Pancreas (tissue), 10 donors: ENCODE results near the gene ITIH1. TPM values are rescaled to one million over a fixed set of nuclear protein-coding genes. Genes with fewer than 3 reads are reported as not detected.

Experiments
- ATAC-seq, 4 donors: fragments of 200-7000 bp; cut with Tn5 transposase; one replicate each; pipeline versions ENCODE4 v1.8.0 to v1.9.1; 2020; ENCODE audit warnings: mild to moderate bottlenecking in 4 of 4, moderate library complexity in 4 of 4
- DNase-seq, 6 donors: peaks; one replicate each; pipeline ENCODE4 v3.0.0-alpha.2; 2020
- FAIRE-seq: peaks from 2 replicates; lab custom pipeline; 2012; peaks lifted over from hg19 to GRCh38; lab: Jason Lieb, UNC
- H3K27ac ChIP-seq, 4 donors: fragments of 200-600 bp; sonication (generic); 1 replicate in 3 of 4; 2 replicates in 1 of 4; pipeline versions ENCODE4 v1.5.0 to v1.8.0; 2020
- H3K27me3 ChIP-seq, 4 donors: fragments of 200-600 bp; one replicate each; pipeline ENCODE4 v1.8.0; 2021
- H3K36me3 ChIP-seq, 3 donors: fragments of 200-600 bp; sonication (generic) in 1 of 3; one replicate each; pipeline versions ENCODE4 v1.5.0 to v1.8.0; 2020 to 2021
- H3K4me1 ChIP-seq, 3 donors: fragments of 200-600 bp; one replicate each; pipeline ENCODE4 v1.8.0; 2021
- H3K4me3 ChIP-seq, 4 donors: fragments of 200-600 bp; sonication (generic) in 2 of 4; one replicate each; pipeline versions ENCODE4 v1.5.0 to v1.8.0; 2020 to 2021
- H3K9me3 ChIP-seq, 4 donors: fragments of 200-600 bp; one replicate each; pipeline ENCODE4 v1.8.0; 2021
- CTCF ChIP-seq, 4 donors: fragments of 200-600 bp; sonication (generic) in 3 of 4; IDR thresholded peaks; one replicate each; pipeline versions ENCODE4 v1.5.0 to v1.8.0; 2021; ENCODE audit warnings: antibody characterized with exemption in 4 of 4
- WGBS, 2 donors: extraction: QIAGEN DNeasy Blood & Tissue Kit; methylation state at CpG; one replicate each; pipeline ENCODE4 v1.1.7; 2013; 5-methylcytosine and 5-hydroxymethylcytosine counted together
- intact Hi-C, 3 donors: fragments of 100-400 bp; cut with DNase I; formaldehyde crosslinking; loops; one replicate each; pipeline versions ENCODE4 v1.11.1 to v1.14.2; 2022
- polyA plus RNA-seq, 2 donors: library from polyadenylated mRNA; stranded (reverse); fragments of 200-250 nt; gene quantifications; one replicate each; pipeline ENCODE4 v1.2.3, GENCODE V29; 2013
- total RNA-seq, 6 donors: library from RNA; stranded (reverse); fragmentation: NEBNext Ultra II Directional in 4 of 6; extraction: Animal tissue kit (Norgen Biotek cat#: 25700) in 4 of 6; gene quantifications; one replicate each; pipeline versions ENCODE4 v1.2.1 to v1.2.4, GENCODE V29; 2021 to 2023
- donor health status: healthy with polysubstance abuse.
- donor health status: DM: no; HTN: no; CAD: no; lungs with moderate emphysema.
- donor health status: DM: no; HTN: no; CAD: no.
- donor health status: control.
- donor health status: control.
- donor health status: Bipolar disorder and iron deficiency.
- donor health status: DM: yes; HTN: yes; CAD: no.
- donor health status: DM: no; HTN: no; CAD: no.
- donor health status: DM: no; HTN: no; CAD: no.
- donor health status: DM: yes; HTN: yes; CAD: no.

ITIH1 gene
- total and polyA plus RNA-seq, 8 donors: 0.32 to 1.9 (median 0.51) TPM; not detected in 1

DNA sequence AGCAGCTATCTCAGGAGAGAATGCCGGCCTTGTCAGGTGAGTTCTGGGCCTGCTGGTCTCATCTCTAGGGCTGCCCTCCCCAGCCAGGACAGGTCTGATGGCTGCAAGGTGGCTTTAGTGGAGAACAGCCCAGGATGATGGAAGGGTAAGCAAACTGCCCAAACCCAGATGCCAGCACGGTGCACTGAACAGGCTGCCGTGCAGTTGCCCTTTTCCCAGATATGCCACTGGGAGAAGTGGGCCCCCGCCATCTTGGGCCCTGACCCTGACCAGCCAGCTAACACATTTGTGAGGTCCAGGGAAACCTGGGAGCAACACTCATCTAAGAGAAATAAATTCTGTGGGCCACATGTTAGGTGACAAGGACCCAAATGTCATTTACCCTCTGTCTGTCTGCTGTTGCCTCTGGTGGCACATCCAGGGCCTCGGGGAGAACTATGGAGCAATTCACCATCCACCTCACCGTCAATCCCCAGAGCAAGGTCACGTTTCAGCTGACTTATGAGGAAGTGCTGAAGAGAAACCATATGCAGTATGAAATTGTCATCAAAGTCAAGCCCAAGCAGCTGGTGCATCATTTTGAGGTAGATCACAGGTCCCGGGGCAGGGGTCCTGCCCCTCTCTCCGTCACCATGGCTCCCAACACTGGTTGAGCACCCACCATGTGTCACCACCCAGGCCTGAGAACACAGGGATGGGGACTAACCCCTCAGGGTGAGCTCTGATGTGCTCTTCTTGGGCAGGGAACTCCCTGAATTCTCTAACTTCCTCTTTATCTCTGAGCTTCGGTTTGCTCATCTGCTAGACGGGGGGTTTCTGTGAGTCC lies 1.8 kb downstream of the ITIH1 start:
- Histone ChIP-seq H3K4me3 (no peak overlapping the region), H3K4me1 (no peaks in the 10 kb centered on the region), H3K27me3 (no peaks in the 10 kb centered on the region), H3K27ac (no peak overlapping the region), H3K36me3 (no peaks in the 10 kb centered on the region), H3K9me3 (no peaks in the 10 kb centered on the region)
- no peak for ATAC-seq
- intact Hi-C loops: no loop called here
- TF ChIP-seq CTCF (IDR thresholded peaks at IDR 0.05): no peak
- WGBS, 2 donors: 73 to 82% methylated on average over 11 of the region's 11 CpGs
- FAIRE-seq: no peak
- peak in 2 of 6 donors; percentile 3 to 31 for DNase-seq

DNA sequence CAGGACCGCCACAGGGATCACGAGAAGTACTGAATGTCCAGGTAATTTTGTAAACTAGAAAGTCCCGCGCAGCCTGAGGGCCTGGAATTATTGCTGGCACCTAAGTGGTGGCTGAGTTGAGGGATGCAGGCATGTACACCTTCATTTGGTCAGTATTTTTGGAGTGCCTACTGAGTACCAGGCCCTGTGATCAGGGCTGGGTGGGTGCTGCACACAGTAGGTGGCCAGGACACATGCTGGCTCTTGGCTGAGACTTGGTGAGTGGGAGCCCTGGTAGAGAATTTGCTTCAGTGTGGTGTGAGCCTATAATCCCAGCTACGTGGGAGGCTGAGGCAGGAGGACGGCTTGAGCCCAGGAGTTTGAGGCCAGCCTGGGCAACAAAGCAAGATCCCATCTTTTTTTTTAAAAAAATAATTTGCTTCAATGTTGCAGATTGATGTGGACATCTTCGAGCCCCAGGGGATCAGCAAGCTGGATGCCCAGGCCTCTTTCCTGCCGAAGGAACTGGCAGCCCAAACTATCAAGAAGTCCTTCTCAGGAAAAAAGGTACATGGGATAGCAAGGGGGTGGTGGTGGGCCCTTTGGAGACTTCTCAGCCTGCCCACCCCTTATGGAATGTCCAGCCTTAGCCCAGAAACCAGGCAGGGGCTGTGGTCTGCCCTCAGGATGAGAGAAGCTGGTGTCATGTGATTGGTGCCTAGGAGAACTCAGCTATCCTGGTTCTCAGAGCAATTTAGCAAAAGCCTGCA lies 2.6 kb downstream of the ITIH1 start:
- no peak for FAIRE-seq
- ATAC-seq: no peak
- no peaks in the 10 kb centered on the region for H3K36me3 ChIP-seq
- intact Hi-C loops: no loop called here
- WGBS, 2 donors: 76 to 88% methylated on average over 8 of the region's 8 CpGs
- H3K27ac ChIP-seq: no peak overlapping the region
- no peaks in the 10 kb centered on the region for H3K27me3 ChIP-seq
- H3K4me3 ChIP-seq: no peak overlapping the region
- H3K9me3 ChIP-seq: no peaks in the 10 kb centered on the region
- peak in 2 of 6 donors; percentile 3 to 29 for DNase-seq
- H3K4me1 ChIP-seq: no peaks in the 10 kb centered on the region
- TF ChIP-seq CTCF (IDR thresholded peaks at IDR 0.05): no peak

GRCh38 chr3:52781741-52782140 lies 4.3 kb downstream of the ITIH1 start:
- H3K9me3 ChIP-seq: no peaks in the 10 kb centered on the region

DNA sequence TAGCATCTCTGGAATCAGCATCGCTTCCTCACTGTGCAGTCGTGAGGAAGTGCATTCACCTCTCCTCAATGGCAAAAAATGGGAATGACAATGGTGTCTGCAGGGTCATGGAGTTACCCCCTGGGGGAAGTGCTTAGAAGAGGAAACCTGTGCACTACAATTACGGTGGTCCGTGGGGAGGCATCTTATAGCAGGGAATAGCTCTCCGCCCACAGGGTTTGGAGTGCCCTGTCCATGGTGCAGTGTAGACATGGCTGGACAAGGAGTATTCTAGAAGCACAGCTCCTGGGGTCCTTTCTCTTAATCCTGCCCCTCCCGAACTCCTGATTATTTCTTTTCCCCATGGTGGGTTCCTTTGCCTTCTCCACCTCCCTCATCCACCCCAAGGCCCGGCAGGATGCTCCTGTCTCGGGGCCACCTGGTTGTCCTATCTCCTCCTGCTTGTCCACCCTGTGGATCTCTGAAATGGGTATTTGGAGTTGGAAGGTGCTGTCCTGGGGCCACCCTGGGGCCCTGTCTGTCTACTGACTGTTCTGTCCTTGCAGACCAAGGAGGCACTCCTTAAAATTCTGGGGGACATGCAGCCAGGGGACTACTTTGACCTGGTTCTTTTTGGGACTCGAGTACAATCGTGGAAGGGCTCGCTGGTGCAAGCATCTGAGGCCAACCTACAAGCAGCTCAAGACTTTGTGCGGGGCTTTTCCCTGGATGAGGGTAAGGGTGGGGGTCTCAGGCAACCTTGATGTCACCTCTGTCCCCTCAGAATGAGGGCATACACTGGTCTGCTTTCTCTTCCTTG lies 5.2 kb downstream of the ITIH1 start:
- DNase-seq (peak in 2 of 6 donors; percentile 9 to 12), FAIRE-seq (no peak), ATAC-seq (no peak)
- no peak overlapping the region for H3K4me3 ChIP-seq
- WGBS, 2 donors: 63 to 75% methylated on average over 12 of the region's 12 CpGs
- no peaks in the 10 kb centered on the region for H3K4me1 ChIP-seq
- intact Hi-C loops: no loop called here
- no peak for TF ChIP-seq CTCF (IDR thresholded peaks at IDR 0.05)
- no peaks in the 10 kb centered on the region for H3K36me3 ChIP-seq
- H3K27ac ChIP-seq: no peak overlapping the region
- H3K9me3 ChIP-seq: no peaks in the 10 kb centered on the region
- no peaks in the 10 kb centered on the region for H3K27me3 ChIP-seq

More at GRCh38 chr3:52781741-52782140, 4.3 kb downstream of the ITIH1 start:
- intact Hi-C loops: no loop called here
- WGBS, 2 donors: 29 to 35% methylated on average over 13 of the region's 13 CpGs
- Histone ChIP-seq H3K36me3 (no peaks in the 10 kb centered on the region), H3K27me3 (no peaks in the 10 kb centered on the region), H3K27ac (no peak overlapping the region), H3K4me3 (no peak overlapping the region), H3K4me1 (no peaks in the 10 kb centered on the region)
- no peak for ATAC-seq
- FAIRE-seq: no peak
- peak in 2 of 6 donors; percentile 6 to 22 for DNase-seq
- TF ChIP-seq CTCF (IDR thresholded peaks at IDR 0.05): no peak
